Activated naive CD4-positive, alpha-beta T cell treated with anti-CD3 and anti-CD28 coated beads for 36 hours (primary cell): ENCODE measurements around the gene POFUT1. TPM values are rescaled to one million over a fixed set of nuclear protein-coding genes. Genes with fewer than 3 reads are reported as not detected.

Source experiments
- CTCF ChIA-PET: fragments of 350-600 bp; sonication (Branson Sonifier 250); formaldehyde crosslinking; loops from one replicate; lab custom pipeline; 2021; ENCODE audit warnings: antibody characterized with exemption; lab: Charles Lee
- DNase-seq: peaks from one replicate; pipeline ENCODE4 v3.0.0-alpha.2; 2020
- H3K27ac Mint-ChIP-seq: one replicate; pipeline ENCODE4 v1.8.0; 2021; ENCODE audit warnings: mild to moderate bottlenecking, mixed read lengths
- H3K27me3 Mint-ChIP-seq: one replicate; pipeline ENCODE4 v1.8.0; 2021; ENCODE audit warnings: low read depth, mixed read lengths
- H3K36me3 Mint-ChIP-seq: one replicate; pipeline ENCODE4 v1.8.0; 2021; ENCODE audit warnings: low read depth, mixed read lengths
- H3K4me1 Mint-ChIP-seq: one replicate; pipeline ENCODE4 v1.8.0; 2021; ENCODE audit warnings: low read depth, mixed read lengths
- H3K4me3 Mint-ChIP-seq: one replicate; pipeline ENCODE4 v1.8.0; 2021; ENCODE audit warnings: mild to moderate bottlenecking, moderate library complexity, mixed read lengths
- H3K9me3 Mint-ChIP-seq: one replicate; pipeline ENCODE4 v1.8.0; 2021; ENCODE audit warnings: mixed read lengths
- intact Hi-C: fragments of 100-400 bp; cut with micrococcal nuclease; formaldehyde crosslinking; loops from one replicate; pipeline ENCODE4 v1.15.1; 2023
- total RNA-seq, 2 experiments: library from RNA; stranded (reverse); gene quantifications; one replicate each; pipeline ENCODE4 v1.2.3, GENCODE V29; 2021

The POFUT1 gene
- total RNA-seq, 2 experiments from 2014 or later, result 37.1 to 38.9 TPM

DNA sequence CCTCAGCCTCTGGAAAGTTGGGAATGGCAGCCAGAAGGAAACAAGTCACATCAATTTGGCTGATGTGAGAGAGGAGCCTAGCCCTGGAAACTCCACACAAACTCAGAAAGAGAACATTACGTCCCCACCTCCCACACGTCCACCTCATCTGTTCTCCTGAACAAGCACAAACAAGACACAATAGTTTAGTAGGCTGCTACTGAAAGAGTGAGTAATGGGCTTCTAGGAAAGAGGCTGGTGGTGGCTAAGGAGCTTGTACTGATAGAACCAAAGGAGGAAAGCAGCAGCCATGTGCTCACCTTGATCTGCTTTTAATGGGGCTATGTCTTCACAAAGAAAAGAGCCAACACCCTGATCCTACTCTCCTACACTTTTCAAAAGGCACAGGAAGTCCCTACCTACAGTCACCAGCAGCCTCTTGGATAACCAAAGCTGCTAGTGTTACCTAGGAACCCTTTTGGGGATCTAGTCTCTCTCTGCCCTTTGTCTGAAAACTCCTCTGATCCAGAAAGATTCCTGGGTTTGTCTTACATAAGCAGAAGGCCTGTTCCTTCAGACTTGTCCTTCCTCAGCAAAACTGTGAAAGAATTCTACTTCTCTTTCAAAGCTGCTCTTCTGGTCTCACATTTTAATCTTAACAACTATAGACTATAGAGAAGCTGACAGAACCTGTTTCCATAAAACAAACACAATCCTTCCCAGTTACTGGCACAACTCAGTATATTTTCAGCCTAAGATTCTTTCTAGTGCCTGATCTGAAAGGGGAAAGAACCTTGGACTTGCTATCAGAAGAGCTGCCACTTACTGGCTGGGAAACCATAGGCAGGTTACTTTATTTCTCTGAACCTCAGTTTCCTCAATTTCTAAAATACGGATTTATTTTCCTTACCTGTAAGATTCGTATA lies 3.2 kb upstream of the POFUT1 start:
- Mint-ChIP-seq H3K4me1 (peaks cover 72% of the 10 kb centered on the region), H3K27ac (peak overlapping the region; percentile 98), H3K36me3 (peaks cover 81% of the 10 kb centered on the region), H3K9me3 (no peaks in the 10 kb centered on the region), H3K27me3 (no peaks in the 10 kb centered on the region), H3K4me3 (peak overlapping the region; percentile 99)
- CTCF ChIA-PET, result interaction anchor here (0.8 to 1.4 kb wide), 3 partner anchors 16 to 155 kb away, joined by 3 to 4 read pairs (median 3); no protein-coding TSS in a partner anchor
- peak; percentile 93 for DNase-seq
- intact Hi-C loops, result loop anchor here (1.0 to 5.0 kb wide), 7 partner anchors 28 to 303 kb away; partner anchors contain the start of genes ASXL1 and KIF3B

DNA sequence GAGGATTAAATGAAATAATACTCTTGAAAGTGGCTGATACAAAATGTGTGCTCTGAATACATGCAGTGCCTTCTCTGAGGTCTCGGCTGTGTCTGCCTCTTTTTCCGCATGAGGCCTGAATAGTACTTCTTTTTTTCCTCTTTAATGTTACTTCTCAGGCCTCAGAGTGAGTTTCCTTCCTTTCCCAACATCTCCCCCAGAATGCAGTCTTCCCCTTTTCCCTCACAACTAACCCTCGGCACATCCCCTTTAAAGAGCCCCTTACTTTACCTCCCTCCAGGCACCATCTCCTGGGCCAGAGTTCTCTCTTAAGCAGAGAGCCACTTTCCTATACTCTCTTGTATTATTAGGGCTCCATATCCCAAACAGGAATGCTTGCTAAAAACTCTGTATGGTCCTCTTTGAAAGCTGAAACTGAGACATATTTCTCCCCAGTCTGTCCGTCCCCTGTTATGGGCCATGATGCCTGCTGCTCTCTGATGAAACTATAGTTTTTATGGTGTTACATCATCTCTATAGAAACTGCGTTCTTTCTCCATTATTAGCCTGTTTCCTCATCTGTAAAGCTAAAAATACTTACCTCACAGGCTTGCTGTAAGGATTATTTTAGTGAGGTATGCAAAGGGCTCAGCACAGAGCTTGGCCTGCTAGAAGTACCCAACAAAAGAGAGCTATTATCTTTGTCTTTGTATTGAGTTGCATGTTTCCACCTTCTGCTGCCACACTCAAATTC lies 2.4 kb upstream of the POFUT1 start:
- H3K9me3 Mint-ChIP-seq, result no peaks in the 10 kb centered on the region
- no peaks in the 10 kb centered on the region for H3K27me3 Mint-ChIP-seq
- H3K4me3 Mint-ChIP-seq, result peak overlapping the region; percentile 99
- peaks cover 80% of the 10 kb centered on the region for H3K36me3 Mint-ChIP-seq
- peak overlapping the region; percentile 98 for H3K27ac Mint-ChIP-seq
- intact Hi-C loops, result no loop called here
- no peak for DNase-seq
- CTCF ChIA-PET, result interaction anchor here (0.6 to 1.4 kb wide), 6 partner anchors 26 to 320 kb away, joined by 3 to 5 read pairs (median 3); no protein-coding TSS in a partner anchor
- H3K4me1 Mint-ChIP-seq, result peaks cover 72% of the 10 kb centered on the region

DNA sequence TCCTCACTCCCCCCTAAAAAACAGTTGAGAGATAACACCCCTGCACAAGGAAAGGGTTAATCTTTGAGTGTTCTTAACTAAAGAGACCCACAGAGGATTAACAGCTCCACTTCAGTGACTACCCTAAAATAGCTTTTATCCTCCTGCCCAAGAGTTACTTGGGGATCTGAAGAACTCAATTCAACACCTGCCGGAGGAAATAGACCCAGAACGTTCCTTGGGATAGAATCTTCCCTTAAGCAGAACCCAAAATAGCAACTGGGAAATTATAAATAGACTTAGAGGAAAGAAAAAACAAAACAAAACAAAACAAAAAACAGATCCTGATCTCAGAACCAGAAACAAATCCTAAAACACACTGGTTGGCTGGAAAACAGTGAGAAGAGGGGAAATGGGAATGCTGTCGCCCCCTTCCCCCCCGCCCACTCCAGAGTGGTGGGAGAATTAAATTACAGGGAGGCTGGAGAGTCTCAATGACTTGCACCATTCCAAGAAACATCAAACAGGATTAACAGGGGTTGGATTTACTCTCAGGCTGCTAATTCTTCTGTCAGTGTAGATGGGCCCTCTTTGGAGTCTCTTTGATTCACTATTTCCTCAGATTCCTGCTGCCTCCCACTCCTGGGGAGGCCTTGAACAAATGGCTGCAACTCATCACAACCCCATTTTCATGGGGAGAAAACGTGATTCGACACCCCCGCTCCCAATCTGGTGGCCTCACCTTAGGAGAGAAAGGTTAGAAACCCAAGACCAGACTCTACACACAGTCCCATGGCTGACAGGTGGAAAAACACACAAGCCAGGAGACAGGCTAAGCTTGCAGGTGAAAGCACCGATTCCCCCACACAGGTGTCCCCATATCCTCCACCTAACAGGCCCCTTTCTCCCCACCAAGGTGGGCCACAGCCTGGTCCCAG lies 1.6 kb upstream of the POFUT1 start:
- intact Hi-C loops, result no loop called here
- H3K9me3 Mint-ChIP-seq, result no peaks in the 10 kb centered on the region
- peak overlapping the region; percentile 98 for H3K27ac Mint-ChIP-seq
- DNase-seq, result no peak
- CTCF ChIA-PET, result interaction anchor here (0.6 to 0.9 kb wide), 4 partner anchors 25 to 319 kb away, joined by 3 to 5 read pairs (median 3); no protein-coding TSS in a partner anchor
- H3K4me3 Mint-ChIP-seq, result peak overlapping the region; percentile 99
- H3K4me1 Mint-ChIP-seq, result peaks cover 72% of the 10 kb centered on the region
- H3K36me3 Mint-ChIP-seq, result peaks cover 81% of the 10 kb centered on the region
- no peaks in the 10 kb centered on the region for H3K27me3 Mint-ChIP-seq

DNA sequence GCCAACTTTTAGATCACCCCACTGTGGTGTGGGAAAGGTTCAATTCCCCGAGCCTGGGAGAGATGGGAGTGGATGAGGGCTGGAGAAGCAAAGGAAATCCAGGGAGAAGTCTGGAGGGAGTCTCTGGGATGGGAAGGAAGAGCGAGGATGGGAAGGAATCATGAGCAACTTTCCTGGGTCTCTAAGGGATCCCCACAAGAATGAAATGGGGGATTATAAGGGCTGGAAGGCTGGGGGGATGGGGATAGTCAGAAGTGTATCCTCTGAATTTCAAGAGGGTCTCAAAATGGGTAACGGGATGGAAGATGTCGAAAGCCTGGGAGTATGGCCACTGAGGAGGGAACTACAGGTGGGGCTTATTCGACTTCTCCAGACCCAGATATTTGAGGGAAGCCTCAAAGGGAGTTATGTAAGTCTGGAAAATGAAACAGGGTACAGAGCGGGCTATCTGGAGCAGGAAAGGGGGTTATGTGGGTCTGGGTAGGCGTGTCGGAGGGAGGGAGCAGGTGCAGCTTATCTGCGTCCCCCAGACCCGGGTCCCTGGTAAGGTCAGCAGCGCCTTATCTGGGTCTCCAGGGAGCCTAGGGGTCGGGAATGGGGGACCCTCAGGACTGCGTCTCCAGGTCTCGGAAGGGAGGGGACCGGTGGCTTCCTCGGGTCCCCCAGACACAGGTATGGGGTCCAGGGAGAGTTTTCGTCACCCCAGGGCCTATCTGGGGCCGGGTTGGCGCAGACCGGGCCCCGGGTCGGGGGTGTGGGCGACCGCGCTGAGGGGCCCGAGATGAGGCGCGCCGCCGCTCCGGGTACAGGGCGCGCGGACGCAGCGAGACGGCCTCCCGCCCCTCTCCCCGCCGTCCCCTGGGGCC lies 687 bp upstream of the POFUT1 start:
- CTCF ChIA-PET, result no interaction called here
- H3K4me1 Mint-ChIP-seq, result peaks cover 70% of the 10 kb centered on the region
- DNase-seq, result no peak
- peaks cover 79% of the 10 kb centered on the region for H3K36me3 Mint-ChIP-seq
- intact Hi-C loops, result loop anchor here (1.0 kb wide), 1 partner anchor 98 kb away; the partner anchor contains the start of gene TM9SF4
- peak overlapping the region; percentile 99 for H3K4me3 Mint-ChIP-seq
- no peaks in the 10 kb centered on the region for H3K27me3 Mint-ChIP-seq
- H3K27ac Mint-ChIP-seq, result peak overlapping the region; percentile 98
- no peaks in the 10 kb centered on the region for H3K9me3 Mint-ChIP-seq

DNA sequence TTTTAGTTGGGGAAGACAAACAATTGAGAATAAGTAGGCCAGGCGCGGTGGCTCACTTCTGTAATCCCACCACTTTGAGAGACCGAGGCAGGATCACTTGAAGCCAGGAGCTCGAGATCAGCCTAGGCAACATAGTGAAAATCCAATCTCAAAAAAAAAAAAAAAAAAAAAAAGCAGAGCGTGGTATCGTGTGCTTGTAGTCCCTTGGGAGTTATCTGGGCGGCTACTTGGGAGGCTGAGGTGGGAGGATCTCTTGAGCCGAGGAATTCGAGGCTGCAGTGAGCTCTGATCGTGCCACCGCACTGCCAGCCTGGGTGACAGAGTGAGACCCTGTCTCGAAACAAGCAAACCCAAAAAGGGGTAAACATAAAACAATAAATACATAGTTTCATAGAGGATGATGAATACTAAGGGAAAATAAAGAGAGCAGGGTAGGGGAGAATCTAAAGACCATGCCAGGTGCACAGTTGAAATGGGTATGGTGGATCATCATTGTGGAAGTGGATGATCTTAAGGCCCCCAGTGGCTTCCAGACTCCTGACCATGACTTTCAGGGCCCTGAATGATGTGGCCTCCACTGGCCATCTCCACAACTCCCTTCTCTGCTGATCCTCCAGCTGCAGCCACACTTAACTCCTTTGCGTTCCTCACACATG lies 947 bp downstream of the POFUT1 start:
- CTCF ChIA-PET, result no interaction called here
- Mint-ChIP-seq H3K4me3 (peak overlapping the region; percentile 89), H3K27ac (peak overlapping the region; percentile 78), H3K36me3 (peaks cover 73% of the 10 kb centered on the region), H3K9me3 (no peaks in the 10 kb centered on the region), H3K4me1 (peaks cover 58% of the 10 kb centered on the region), H3K27me3 (no peaks in the 10 kb centered on the region)
- intact Hi-C loops, result no loop called here
- no peak for DNase-seq

DNA sequence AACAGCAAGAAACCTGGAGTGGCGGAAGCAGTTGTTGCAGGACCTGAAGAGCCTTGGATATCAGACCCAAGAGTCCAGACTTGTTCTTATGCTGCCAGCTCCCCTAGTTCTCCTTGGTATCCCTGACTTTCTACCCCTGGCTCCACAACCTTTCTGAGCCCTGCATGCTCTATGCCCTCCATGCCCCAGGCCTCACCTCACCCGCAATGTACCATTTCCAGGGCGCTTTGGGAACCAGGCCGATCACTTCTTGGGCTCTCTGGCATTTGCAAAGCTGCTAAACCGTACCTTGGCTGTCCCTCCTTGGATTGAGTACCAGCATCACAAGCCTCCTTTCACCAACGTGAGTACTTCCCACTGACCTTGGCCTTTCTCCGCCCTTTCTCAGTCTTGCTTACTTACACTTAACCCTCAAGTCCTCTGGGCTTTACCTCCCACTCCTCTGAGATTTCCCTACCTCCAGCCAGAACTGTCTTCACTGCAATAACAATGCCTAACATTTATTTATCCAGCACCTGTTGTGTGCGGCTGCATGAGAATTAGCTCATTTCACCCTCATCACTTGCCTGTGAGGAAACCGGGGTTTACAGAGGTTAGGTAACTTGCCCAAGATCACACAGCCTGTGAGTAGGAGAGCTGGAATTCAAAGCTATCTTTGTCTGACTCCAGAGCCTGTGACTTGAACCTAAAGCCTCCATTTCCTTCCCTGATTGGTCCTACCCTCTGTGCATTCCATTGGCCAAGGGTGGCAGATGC lies 2.3 kb downstream of the POFUT1 start:
- peak overlapping the region; percentile 78 for H3K27ac Mint-ChIP-seq
- CTCF ChIA-PET, result no interaction called here
- H3K27me3 Mint-ChIP-seq, result no peaks in the 10 kb centered on the region
- H3K36me3 Mint-ChIP-seq, result peaks cover 71% of the 10 kb centered on the region
- DNase-seq, result no peak
- intact Hi-C loops, result no loop called here
- H3K4me3 Mint-ChIP-seq, result peak overlapping the region; percentile 89
- H3K4me1 Mint-ChIP-seq, result peaks cover 48% of the 10 kb centered on the region
- H3K9me3 Mint-ChIP-seq, result no peaks in the 10 kb centered on the region

DNA sequence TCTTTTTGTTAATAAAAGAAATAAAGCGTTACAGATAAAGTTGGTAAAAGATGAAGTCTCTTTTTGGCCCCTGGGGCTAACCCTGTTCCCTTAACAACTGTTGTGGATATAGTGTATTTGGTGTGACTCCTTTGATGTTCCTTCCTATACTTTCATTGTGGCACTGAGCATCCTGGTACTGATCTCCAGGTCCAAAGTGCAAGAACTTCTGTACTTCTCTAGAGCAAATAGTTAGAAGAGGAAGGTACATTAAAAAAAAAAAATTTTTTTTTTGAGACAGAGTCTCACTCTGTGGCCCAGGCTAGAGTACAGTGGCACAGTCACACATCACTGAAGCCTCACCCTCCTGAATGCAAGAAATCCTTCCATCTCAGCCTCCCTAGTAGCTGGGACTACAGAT lies 6.2 kb downstream of the POFUT1 start:
- intact Hi-C loops, result no loop called here
- CTCF ChIA-PET, result interaction anchor here (1.3 kb wide), 1 partner anchor 18 kb away, joined by 3 read pairs; no protein-coding TSS in a partner anchor
- Mint-ChIP-seq H3K27me3 (no peaks in the 10 kb centered on the region), H3K4me1 (peaks cover 37% of the 10 kb centered on the region), H3K36me3 (peaks cover 71% of the 10 kb centered on the region), H3K4me3 (no peak overlapping the region), H3K9me3 (no peaks in the 10 kb centered on the region), H3K27ac (no peak overlapping the region)
- DNase-seq, result no peak

DNA sequence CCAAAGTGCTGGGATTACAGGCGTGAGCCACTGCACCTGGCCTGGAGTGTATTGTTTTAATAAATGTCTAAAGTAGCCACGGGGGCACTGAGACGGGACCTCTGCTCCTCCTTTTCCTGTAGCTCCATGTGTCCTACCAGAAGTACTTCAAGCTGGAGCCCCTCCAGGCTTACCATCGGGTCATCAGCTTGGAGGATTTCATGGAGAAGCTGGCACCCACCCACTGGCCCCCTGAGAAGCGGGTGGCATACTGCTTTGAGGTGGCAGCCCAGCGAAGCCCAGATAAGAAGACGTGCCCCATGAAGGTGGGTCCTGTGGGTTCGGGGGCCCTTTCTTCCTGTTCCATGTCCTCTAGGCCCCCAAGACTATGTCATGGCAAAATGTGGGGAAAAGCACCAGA lies 7.5 kb downstream of the POFUT1 start:
- DNase-seq, result no peak

DNA sequence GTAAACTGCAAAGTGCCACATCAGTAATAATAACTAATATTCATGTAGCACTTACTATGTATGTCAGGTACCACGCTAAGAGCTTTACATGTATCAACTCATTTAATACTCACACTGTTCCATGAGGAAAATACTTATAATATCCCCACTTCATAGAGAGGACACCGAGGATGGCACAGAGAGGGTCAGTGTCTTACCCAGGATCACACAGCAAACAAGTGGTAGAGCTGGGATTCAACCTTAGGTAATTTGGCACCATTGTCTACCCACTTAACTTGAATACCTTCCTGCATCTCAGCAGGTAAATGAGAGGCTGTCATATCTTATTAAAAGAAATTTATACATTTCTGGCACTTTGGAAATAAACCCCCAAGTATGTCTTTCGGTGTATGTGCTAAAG lies 8.0 kb downstream of the POFUT1 start:
- CTCF ChIA-PET, result no interaction called here
- no peak for DNase-seq
- intact Hi-C loops, result no loop called here
- Mint-ChIP-seq H3K27me3 (no peaks in the 10 kb centered on the region), H3K27ac (no peak overlapping the region), H3K36me3 (peaks cover 67% of the 10 kb centered on the region), H3K9me3 (no peaks in the 10 kb centered on the region), H3K4me3 (no peak overlapping the region), H3K4me1 (peaks cover 24% of the 10 kb centered on the region)

More for the DNA sequence above, 7.5 kb downstream of the POFUT1 start:
- CTCF ChIA-PET, result no interaction called here
- intact Hi-C loops, result no loop called here
- H3K27me3 Mint-ChIP-seq, result no peaks in the 10 kb centered on the region
- H3K9me3 Mint-ChIP-seq, result no peaks in the 10 kb centered on the region
- H3K36me3 Mint-ChIP-seq, result peaks cover 69% of the 10 kb centered on the region
- H3K4me1 Mint-ChIP-seq, result peaks cover 30% of the 10 kb centered on the region
- no peak overlapping the region for H3K27ac Mint-ChIP-seq
- H3K4me3 Mint-ChIP-seq, result no peak overlapping the region
